WTC11 (cell line): ENCODE measurements around the gene ATP12A. TPM values are rescaled to one million over a fixed set of nuclear protein-coding genes. Genes with fewer than 3 reads are reported as not detected.

ENCODE experiments used
- ATF1 ChIP-seq: sonication (generic); formaldehyde crosslinking; IDR thresholded peaks from 2 replicates; pipeline ENCODE4 v1.8.1; 2023; ENCODE audit warnings: mild to moderate bottlenecking, moderate library complexity, missing genetic modification reagents
- CBFB ChIP-seq: sonication (generic); formaldehyde crosslinking; IDR thresholded peaks from 2 replicates; pipeline ENCODE4 v1.8.1; 2022; ENCODE audit warnings: mild to moderate bottlenecking, low read depth, missing genetic modification reagents
- ELF4 ChIP-seq: sonication (generic); formaldehyde crosslinking; IDR thresholded peaks from 2 replicates; pipeline ENCODE4 v1.8.1; 2022; ENCODE audit warnings: low read depth, mild to moderate bottlenecking, moderate library complexity, missing genetic modification reagents
- EMX1 ChIP-seq: fragments of 250-450 bp; sonication (Bioruptor Pico); IDR thresholded peaks from 2 replicates; pipeline ENCODE4 v1.8.0; 2021; ENCODE audit warnings: mild to moderate bottlenecking
- ESRRA ChIP-seq: sonication (generic); formaldehyde crosslinking; IDR thresholded peaks from 2 replicates; pipeline ENCODE4 v1.8.1; 2022; ENCODE audit warnings: mild to moderate bottlenecking, missing genetic modification reagents, borderline replicate concordance
- FOXJ3 ChIP-seq: sonication (generic); formaldehyde crosslinking; IDR thresholded peaks from 2 replicates; pipeline ENCODE4 v1.9.0; 2021; ENCODE audit warnings: missing genetic modification reagents, mild to moderate bottlenecking, borderline replicate concordance
- GABPB1 ChIP-seq: sonication (generic); formaldehyde crosslinking; IDR thresholded peaks from 2 replicates; pipeline ENCODE4 v1.8.1; 2023; ENCODE audit warnings: mild to moderate bottlenecking, missing genetic modification reagents
- HMGA2 ChIP-seq: fragments of 250-450 bp; sonication (Bioruptor Pico); IDR thresholded peaks from 2 replicates; pipeline ENCODE4 v1.4.0; 2021; ENCODE audit warnings: mild to moderate bottlenecking, moderate library complexity
- HMGXB4 ChIP-seq: sonication (generic); formaldehyde crosslinking; IDR thresholded peaks from 2 replicates; pipeline ENCODE4 v1.8.1; 2023; ENCODE audit warnings: mild to moderate bottlenecking, moderate library complexity, missing genetic modification reagents
- KAT7 ChIP-seq: sonication (generic); formaldehyde crosslinking; IDR thresholded peaks from 2 replicates; pipeline ENCODE4 v1.8.1; 2023; ENCODE audit warnings: missing genetic modification reagents, mild to moderate bottlenecking, borderline replicate concordance
- NFATC4 ChIP-seq: fragments of 250-450 bp; sonication (Bioruptor Pico); IDR thresholded peaks from 2 replicates; pipeline ENCODE4 v1.9.0; 2021; ENCODE audit warnings: mild to moderate bottlenecking
- NR1H2 ChIP-seq: sonication (generic); formaldehyde crosslinking; IDR thresholded peaks from 2 replicates; pipeline ENCODE4 v1.9.0; 2021; ENCODE audit warnings: mild to moderate bottlenecking, moderate library complexity, missing genetic modification reagents
- OVOL2 ChIP-seq: fragments of 250-450 bp; sonication (Bioruptor Pico); IDR thresholded peaks from 2 replicates; pipeline ENCODE4 v1.9.0; 2021; ENCODE audit warnings: mild to moderate bottlenecking, borderline replicate concordance
- PRRX2 ChIP-seq: fragments of 250-450 bp; sonication (Bioruptor Pico); IDR thresholded peaks from 2 replicates; pipeline ENCODE4 v1.8.0; 2021; ENCODE audit warnings: mild to moderate bottlenecking
- RORB ChIP-seq: fragments of 250-450 bp; sonication (Bioruptor Pico); IDR thresholded peaks from 2 replicates; pipeline ENCODE4 v1.9.0; 2021; ENCODE audit warnings: mild to moderate bottlenecking
- SMAD4 ChIP-seq: sonication (generic); formaldehyde crosslinking; IDR thresholded peaks from 2 replicates; pipeline ENCODE4 v1.8.0; 2022; ENCODE audit warnings: mild to moderate bottlenecking, missing genetic modification reagents
- SOX15 ChIP-seq: fragments of 250-450 bp; sonication (Bioruptor Pico); IDR thresholded peaks from 2 replicates; pipeline ENCODE4 v1.9.0; 2021; ENCODE audit warnings: mild to moderate bottlenecking
- TEAD1 ChIP-seq: sonication (generic); formaldehyde crosslinking; IDR thresholded peaks from 2 replicates; pipeline ENCODE4 v1.8.0; 2022; ENCODE audit warnings: mild to moderate bottlenecking, missing genetic modification reagents
- USF1 ChIP-seq: sonication (generic); formaldehyde crosslinking; IDR thresholded peaks from 2 replicates; pipeline ENCODE4 v1.8.0; 2022; ENCODE audit warnings: mild to moderate bottlenecking, missing genetic modification reagents
- ZNF138 ChIP-seq: sonication (generic); formaldehyde crosslinking; conservative IDR thresholded peaks from 2 replicates; pipeline ENCODE4 v1.8.1; 2022; ENCODE audit warnings: mild to moderate bottlenecking, moderate library complexity, missing genetic modification reagents
- ZNF263 ChIP-seq: sonication (generic); formaldehyde crosslinking; IDR thresholded peaks from 2 replicates; pipeline ENCODE4 v1.8.1; 2022; ENCODE audit warnings: low read depth, mild to moderate bottlenecking, moderate library complexity, missing genetic modification reagents
- ZNF317 ChIP-seq: sonication (generic); formaldehyde crosslinking; IDR thresholded peaks from 2 replicates; pipeline ENCODE4 v1.8.1; 2023; ENCODE audit warnings: low read depth, mild to moderate bottlenecking, moderate library complexity, missing genetic modification reagents, borderline replicate concordance
- ZNF416 ChIP-seq: fragments of 250-450 bp; sonication (Bioruptor Pico); IDR thresholded peaks from 2 replicates; pipeline ENCODE4 v1.9.0; 2021; ENCODE audit warnings: mild to moderate bottlenecking, inconsistent platforms
- ZNF423 ChIP-seq: fragments of 250-450 bp; sonication (Bioruptor Pico); IDR thresholded peaks from 2 replicates; pipeline ENCODE4 v2.1.2; 2022; ENCODE audit warnings: mild to moderate bottlenecking, moderate library complexity
- total RNA-seq: library from RNA; stranded (reverse); gene quantifications from 3 replicates; pipeline ENCODE4 v1.2.3, GENCODE V29; 2021
- TF ChIP-seq, protein P1 (sequence below): sonication (generic); formaldehyde crosslinking; IDR thresholded peaks from 2 replicates; pipeline ENCODE4 v1.8.1; 2022; ENCODE audit warnings: mild to moderate bottlenecking, moderate library complexity, missing genetic modification reagents
- TF ChIP-seq, protein P2 (sequence below): fragments of 250-450 bp; sonication (Bioruptor Pico); IDR thresholded peaks from 2 replicates; pipeline ENCODE4 v1.9.0; 2021; ENCODE audit warnings: mild to moderate bottlenecking
- TF ChIP-seq, protein P3 (sequence below): sonication (generic); formaldehyde crosslinking; IDR thresholded peaks from 2 replicates; pipeline ENCODE4 v1.8.1; 2023; ENCODE audit warnings: mild to moderate bottlenecking, missing genetic modification reagents
- TF ChIP-seq, protein P4 (sequence below): sonication (generic); formaldehyde crosslinking; IDR thresholded peaks from 2 replicates; pipeline ENCODE4 v1.8.0; 2023; ENCODE audit warnings: mild to moderate bottlenecking, missing genetic modification reagents
- TF ChIP-seq, protein P5 (sequence below): sonication (generic); formaldehyde crosslinking; IDR thresholded peaks from 2 replicates; pipeline ENCODE4 v1.8.1; 2022; ENCODE audit warnings: missing genetic modification reagents, borderline replicate concordance

The ATP12A gene
- total RNA-seq, 1 experiment from 2014 or later = 1.4 TPM

DNA sequence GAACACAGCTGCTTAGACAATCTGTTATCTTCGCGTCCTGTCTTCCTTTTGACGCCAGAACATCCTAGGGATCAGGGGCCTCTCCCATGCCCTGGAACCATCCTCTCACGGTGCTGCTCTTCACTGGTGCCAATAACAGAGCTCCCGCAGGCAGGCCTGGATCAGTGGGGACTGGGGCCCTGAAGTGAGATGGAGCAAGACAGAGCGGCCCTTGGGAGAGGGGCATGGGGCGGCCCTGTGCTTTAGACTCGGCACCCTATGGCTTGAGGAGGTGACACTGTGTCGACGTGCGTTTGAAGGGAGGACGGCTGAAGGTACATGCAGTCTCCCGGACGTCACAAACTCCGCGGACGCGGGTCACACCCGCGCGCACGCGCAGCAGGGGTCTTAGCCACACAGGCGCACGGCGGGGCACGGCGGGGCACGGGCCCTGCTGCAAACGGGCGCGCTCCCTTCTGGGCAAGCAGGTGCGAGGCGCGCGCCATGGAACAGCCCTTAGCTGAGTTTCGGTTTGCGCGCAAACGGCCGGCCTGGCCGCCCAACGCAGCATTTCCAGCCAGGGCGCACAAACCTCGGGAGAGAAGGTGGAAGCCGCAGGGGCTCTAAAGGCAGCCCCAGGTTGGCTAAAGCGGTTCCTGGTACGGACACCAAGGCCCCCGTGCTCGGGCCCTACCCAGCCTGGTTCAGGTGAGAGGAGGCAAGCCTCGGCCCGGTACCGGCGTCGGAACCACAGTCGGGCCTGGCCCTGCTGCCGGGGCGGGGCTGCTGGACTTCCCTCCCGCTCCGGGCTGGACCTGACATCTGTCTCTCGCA is 67.2 kb downstream of the ATP12A start (continued):
- TF ChIP-seq HMGXB4 (CRISPR knock-in tag) (no peak), ELF4 (no peak), KAT7 (CRISPR knock-in tag) (no peak), CBFB (CRISPR knock-in tag) (no peak), SOX15 (CRISPR knock-in tag) (no peak), ZNF423 (CRISPR knock-in tag) (peak; percentile 57), NFATC4 (no peak), GABPB1 (no peak), FOXJ3 (CRISPR knock-in tag) (no peak), NR1H2 (CRISPR knock-in tag) (no peak), TEAD1 (peak; percentile 82), USF1 (CRISPR knock-in tag) (peak; percentile 54; the same call in 1 of the 2 replicates), HMGA2 (CRISPR knock-in tag) (no peak), PRRX2 (CRISPR knock-in tag) (no peak), ESRRA (CRISPR knock-in tag) (peak; percentile 86; the same call in 1 of the 2 replicates), ZNF416 (no peak), RORB (CRISPR knock-in tag) (no peak), ZNF263 (CRISPR knock-in tag) (no peak), ATF1 (no peak), SMAD4 (CRISPR knock-in tag) (no peak), EMX1 (CRISPR knock-in tag) (no peak), OVOL2 (CRISPR knock-in tag) (no peak), ZNF317 (CRISPR knock-in tag) (no peak), ZNF138 (no peak)
- TF ChIP-seq, protein P1, sequence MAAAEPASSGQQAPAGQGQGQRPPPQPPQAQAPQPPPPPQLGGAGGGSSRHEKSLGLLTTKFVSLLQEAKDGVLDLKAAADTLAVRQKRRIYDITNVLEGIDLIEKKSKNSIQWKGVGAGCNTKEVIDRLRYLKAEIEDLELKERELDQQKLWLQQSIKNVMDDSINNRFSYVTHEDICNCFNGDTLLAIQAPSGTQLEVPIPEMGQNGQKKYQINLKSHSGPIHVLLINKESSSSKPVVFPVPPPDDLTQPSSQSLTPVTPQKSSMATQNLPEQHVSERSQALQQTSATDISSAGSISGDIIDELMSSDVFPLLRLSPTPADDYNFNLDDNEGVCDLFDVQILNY (CRISPR knock-in tag) = no peak
- TF ChIP-seq, protein P2, sequence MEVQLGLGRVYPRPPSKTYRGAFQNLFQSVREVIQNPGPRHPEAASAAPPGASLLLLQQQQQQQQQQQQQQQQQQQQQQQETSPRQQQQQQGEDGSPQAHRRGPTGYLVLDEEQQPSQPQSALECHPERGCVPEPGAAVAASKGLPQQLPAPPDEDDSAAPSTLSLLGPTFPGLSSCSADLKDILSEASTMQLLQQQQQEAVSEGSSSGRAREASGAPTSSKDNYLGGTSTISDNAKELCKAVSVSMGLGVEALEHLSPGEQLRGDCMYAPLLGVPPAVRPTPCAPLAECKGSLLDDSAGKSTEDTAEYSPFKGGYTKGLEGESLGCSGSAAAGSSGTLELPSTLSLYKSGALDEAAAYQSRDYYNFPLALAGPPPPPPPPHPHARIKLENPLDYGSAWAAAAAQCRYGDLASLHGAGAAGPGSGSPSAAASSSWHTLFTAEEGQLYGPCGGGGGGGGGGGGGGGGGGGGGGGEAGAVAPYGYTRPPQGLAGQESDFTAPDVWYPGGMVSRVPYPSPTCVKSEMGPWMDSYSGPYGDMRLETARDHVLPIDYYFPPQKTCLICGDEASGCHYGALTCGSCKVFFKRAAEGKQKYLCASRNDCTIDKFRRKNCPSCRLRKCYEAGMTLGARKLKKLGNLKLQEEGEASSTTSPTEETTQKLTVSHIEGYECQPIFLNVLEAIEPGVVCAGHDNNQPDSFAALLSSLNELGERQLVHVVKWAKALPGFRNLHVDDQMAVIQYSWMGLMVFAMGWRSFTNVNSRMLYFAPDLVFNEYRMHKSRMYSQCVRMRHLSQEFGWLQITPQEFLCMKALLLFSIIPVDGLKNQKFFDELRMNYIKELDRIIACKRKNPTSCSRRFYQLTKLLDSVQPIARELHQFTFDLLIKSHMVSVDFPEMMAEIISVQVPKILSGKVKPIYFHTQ (CRISPR knock-in tag) = no peak
- TF ChIP-seq, protein P3, sequence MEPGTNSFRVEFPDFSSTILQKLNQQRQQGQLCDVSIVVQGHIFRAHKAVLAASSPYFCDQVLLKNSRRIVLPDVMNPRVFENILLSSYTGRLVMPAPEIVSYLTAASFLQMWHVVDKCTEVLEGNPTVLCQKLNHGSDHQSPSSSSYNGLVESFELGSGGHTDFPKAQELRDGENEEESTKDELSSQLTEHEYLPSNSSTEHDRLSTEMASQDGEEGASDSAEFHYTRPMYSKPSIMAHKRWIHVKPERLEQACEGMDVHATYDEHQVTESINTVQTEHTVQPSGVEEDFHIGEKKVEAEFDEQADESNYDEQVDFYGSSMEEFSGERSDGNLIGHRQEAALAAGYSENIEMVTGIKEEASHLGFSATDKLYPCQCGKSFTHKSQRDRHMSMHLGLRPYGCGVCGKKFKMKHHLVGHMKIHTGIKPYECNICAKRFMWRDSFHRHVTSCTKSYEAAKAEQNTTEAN (CRISPR knock-in tag) = no peak
- TF ChIP-seq, protein P4, sequence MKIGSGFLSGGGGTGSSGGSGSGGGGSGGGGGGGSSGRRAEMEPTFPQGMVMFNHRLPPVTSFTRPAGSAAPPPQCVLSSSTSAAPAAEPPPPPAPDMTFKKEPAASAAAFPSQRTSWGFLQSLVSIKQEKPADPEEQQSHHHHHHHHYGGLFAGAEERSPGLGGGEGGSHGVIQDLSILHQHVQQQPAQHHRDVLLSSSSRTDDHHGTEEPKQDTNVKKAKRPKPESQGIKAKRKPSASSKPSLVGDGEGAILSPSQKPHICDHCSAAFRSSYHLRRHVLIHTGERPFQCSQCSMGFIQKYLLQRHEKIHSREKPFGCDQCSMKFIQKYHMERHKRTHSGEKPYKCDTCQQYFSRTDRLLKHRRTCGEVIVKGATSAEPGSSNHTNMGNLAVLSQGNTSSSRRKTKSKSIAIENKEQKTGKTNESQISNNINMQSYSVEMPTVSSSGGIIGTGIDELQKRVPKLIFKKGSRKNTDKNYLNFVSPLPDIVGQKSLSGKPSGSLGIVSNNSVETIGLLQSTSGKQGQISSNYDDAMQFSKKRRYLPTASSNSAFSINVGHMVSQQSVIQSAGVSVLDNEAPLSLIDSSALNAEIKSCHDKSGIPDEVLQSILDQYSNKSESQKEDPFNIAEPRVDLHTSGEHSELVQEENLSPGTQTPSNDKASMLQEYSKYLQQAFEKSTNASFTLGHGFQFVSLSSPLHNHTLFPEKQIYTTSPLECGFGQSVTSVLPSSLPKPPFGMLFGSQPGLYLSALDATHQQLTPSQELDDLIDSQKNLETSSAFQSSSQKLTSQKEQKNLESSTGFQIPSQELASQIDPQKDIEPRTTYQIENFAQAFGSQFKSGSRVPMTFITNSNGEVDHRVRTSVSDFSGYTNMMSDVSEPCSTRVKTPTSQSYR (CRISPR knock-in tag) = no peak
- TF ChIP-seq, protein P5, sequence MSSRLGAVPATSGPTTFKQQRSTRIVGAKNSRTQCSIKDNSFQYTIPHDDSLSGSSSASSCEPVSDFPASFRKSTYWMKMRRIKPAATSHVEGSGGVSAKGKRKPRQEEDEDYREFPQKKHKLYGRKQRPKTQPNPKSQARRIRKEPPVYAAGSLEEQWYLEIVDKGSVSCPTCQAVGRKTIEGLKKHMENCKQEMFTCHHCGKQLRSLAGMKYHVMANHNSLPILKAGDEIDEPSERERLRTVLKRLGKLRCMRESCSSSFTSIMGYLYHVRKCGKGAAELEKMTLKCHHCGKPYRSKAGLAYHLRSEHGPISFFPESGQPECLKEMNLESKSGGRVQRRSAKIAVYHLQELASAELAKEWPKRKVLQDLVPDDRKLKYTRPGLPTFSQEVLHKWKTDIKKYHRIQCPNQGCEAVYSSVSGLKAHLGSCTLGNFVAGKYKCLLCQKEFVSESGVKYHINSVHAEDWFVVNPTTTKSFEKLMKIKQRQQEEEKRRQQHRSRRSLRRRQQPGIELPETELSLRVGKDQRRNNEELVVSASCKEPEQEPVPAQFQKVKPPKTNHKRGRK (CRISPR knock-in tag) = no peak
